Measurements from ENCODE around the gene RBMS1. TPM values are rescaled to one million over a fixed set of nuclear protein-coding genes. Genes with fewer than 3 reads are reported as not detected.

Gene RBMS1
- total RNA-seq, 1 donor, result 111 TPM

DNA sequence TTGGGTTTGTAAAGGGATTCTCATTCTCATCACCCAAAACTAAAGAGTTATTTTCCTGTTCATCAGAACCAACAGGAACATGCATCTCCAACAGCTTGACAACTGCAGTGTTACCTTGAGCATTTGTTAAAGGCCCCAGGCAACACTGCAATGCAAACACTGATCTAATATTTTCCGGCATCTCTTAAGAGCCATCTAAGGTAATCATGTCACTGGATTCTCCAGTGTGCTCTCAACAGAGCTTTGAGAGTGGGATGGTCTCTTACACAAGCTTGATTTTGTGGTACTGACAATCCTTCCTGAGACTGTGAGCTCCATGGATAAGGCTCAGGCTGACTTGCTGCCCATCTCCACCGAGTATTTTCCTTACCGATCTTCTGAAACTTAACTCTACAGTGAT is 203.0 kb downstream of the RBMS1 start:
- DNase-seq (ENCODE audit: insufficient read length, low spot score, missing footprints), result no peak
- H3K9me3 ChIP-seq (ENCODE audit: low read depth, low read length), result no peaks in the 10 kb centered on the region
- H4K20me1 ChIP-seq (ENCODE audit: insufficient read depth, low read length), result no peaks in the 10 kb centered on the region
- peaks cover 2% of the 10 kb centered on the region for H3K79me2 ChIP-seq (ENCODE audit: insufficient read depth, low read length)
- H3K4me2 ChIP-seq (ENCODE audit: insufficient read depth, low read length), result no peak overlapping the region
- peak overlapping the region; percentile 61 for H3K27ac ChIP-seq (ENCODE audit: low read depth, low read length)
- no peak overlapping the region for H2AFZ ChIP-seq (ENCODE audit: low read length)
- no peak overlapping the region for H3K4me3 ChIP-seq (ENCODE audit: insufficient read depth, low read length)
- no peak for TF ChIP-seq CTCF (IDR thresholded peaks at IDR 0.05; ENCODE audit: extremely low read depth, low read depth, low read length)
- H3K4me1 ChIP-seq (ENCODE audit: insufficient read depth, low read length), result peaks cover 57% of the 10 kb centered on the region
- H3K27me3 ChIP-seq (ENCODE audit: insufficient read depth, low read length), result no peaks in the 10 kb centered on the region
- peaks cover 17% of the 10 kb centered on the region for H3K36me3 ChIP-seq (ENCODE audit: insufficient read depth, low read length)

DNA sequence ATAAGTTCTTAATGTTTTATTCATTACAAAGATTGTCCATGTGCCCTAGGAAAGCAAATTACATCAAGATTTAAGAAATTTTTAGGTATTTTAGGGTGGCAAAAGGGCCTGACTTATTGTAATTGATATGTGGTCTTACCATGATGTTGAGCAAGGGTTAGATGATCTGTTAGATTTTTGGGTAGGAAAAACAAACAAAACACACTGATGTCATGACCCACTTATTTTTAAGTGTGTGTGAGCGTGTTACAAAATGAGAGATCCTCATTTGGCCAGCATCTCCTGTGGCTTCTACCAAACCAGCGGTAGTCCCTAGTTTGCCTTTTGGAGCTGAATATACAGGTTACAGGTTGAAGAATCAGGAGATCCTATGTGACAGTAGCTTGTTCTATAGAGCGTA is 203.8 kb downstream of the RBMS1 start:
- H3K79me2 ChIP-seq (ENCODE audit: insufficient read depth, low read length), result peaks cover 2% of the 10 kb centered on the region
- no peaks in the 10 kb centered on the region for H3K27me3 ChIP-seq (ENCODE audit: insufficient read depth, low read length)
- no peaks in the 10 kb centered on the region for H4K20me1 ChIP-seq (ENCODE audit: insufficient read depth, low read length)
- peaks cover 21% of the 10 kb centered on the region for H3K36me3 ChIP-seq (ENCODE audit: insufficient read depth, low read length)
- peak overlapping the region; percentile 61 for H3K27ac ChIP-seq (ENCODE audit: low read depth, low read length)
- TF ChIP-seq CTCF (IDR thresholded peaks at IDR 0.05; ENCODE audit: extremely low read depth, low read depth, low read length), result no peak
- H3K4me2 ChIP-seq (ENCODE audit: insufficient read depth, low read length), result no peak overlapping the region
- DNase-seq (ENCODE audit: insufficient read length, low spot score, missing footprints), result no peak
- H3K4me1 ChIP-seq (ENCODE audit: insufficient read depth, low read length), result peaks cover 50% of the 10 kb centered on the region
- H3K4me3 ChIP-seq (ENCODE audit: insufficient read depth, low read length), result no peak overlapping the region
- no peaks in the 10 kb centered on the region for H3K9me3 ChIP-seq (ENCODE audit: low read depth, low read length)
- no peak overlapping the region for H2AFZ ChIP-seq (ENCODE audit: low read length)

- Histone ChIP-seq H3K4me2 (ENCODE audit: insufficient read depth, low read length) (no peak overlapping the region), H3K36me3 (ENCODE audit: insufficient read depth, low read length) (peaks cover 28% of the 10 kb centered on the region), H3K79me2 (ENCODE audit: insufficient read depth, low read length) (peaks cover 2% of the 10 kb centered on the region), H4K20me1 (ENCODE audit: insufficient read depth, low read length) (no peaks in the 10 kb centered on the region), H3K27me3 (ENCODE audit: insufficient read depth, low read length) (no peaks in the 10 kb centered on the region), H3K4me3 (ENCODE audit: insufficient read depth, low read length) (no peak overlapping the region), H3K27ac (ENCODE audit: low read depth, low read length) (peak overlapping the region; percentile 61), H3K4me1 (ENCODE audit: insufficient read depth, low read length) (peaks cover 43% of the 10 kb centered on the region), H2AFZ (ENCODE audit: low read length) (no peak overlapping the region), H3K9me3 (ENCODE audit: low read depth, low read length) (no peaks in the 10 kb centered on the region)
- no peak for DNase-seq (ENCODE audit: insufficient read length, low spot score, missing footprints)
- no peak for TF ChIP-seq CTCF (IDR thresholded peaks at IDR 0.05; ENCODE audit: extremely low read depth, low read depth, low read length)
Measured at GRCh38 chr2:160289126-160289525, 204.5 kb downstream of the RBMS1 start.

GRCh38 chr2:160288324-160288723 is 205.3 kb downstream of the RBMS1 start:
- H3K4me2 ChIP-seq (ENCODE audit: insufficient read depth, low read length), result no peak overlapping the region
- no peaks in the 10 kb centered on the region for H3K9me3 ChIP-seq (ENCODE audit: low read depth, low read length)
- no peak for TF ChIP-seq CTCF (IDR thresholded peaks at IDR 0.05; ENCODE audit: extremely low read depth, low read depth, low read length)
- H4K20me1 ChIP-seq (ENCODE audit: insufficient read depth, low read length), result no peaks in the 10 kb centered on the region
- peak overlapping the region; percentile 61 for H3K27ac ChIP-seq (ENCODE audit: low read depth, low read length)
- no peak overlapping the region for H2AFZ ChIP-seq (ENCODE audit: low read length)
- peaks cover 36% of the 10 kb centered on the region for H3K36me3 ChIP-seq (ENCODE audit: insufficient read depth, low read length)
- peaks cover 35% of the 10 kb centered on the region for H3K4me1 ChIP-seq (ENCODE audit: insufficient read depth, low read length)
- H3K4me3 ChIP-seq (ENCODE audit: insufficient read depth, low read length), result no peak overlapping the region
- DNase-seq (ENCODE audit: insufficient read length, low spot score, missing footprints), result no peak
- no peaks in the 10 kb centered on the region for H3K27me3 ChIP-seq (ENCODE audit: insufficient read depth, low read length)
- peaks cover 2% of the 10 kb centered on the region for H3K79me2 ChIP-seq (ENCODE audit: insufficient read depth, low read length)
